T-helper 17 cell (primary cell): Measurements from ENCODE around the gene GRID2. TPM values are rescaled to one million over a fixed set of nuclear protein-coding genes. Genes with fewer than 3 reads are reported as not detected.

Source experiments
- ATAC-seq: fragments of 150-1000 bp; cut with Tn5 transposase; 2 replicates; pipeline ENCODE4 v1.10.0; 2021; ENCODE audit warnings: mild to moderate bottlenecking, moderate library complexity
- DNase-seq, 3 donors: peaks; one replicate each; pipeline versions ENCODE4 v3.0.0 to v3.0.0-alpha.2; 2020 to 2021
- H3K9me3 ChIP-seq: one replicate; pipeline ENCODE4 v1.7.0; 2013; ENCODE audit warnings: low read length, mild to moderate bottlenecking; ENCODE audit not compliant: control insufficient read depth, poor library complexity, severe bottlenecking
- H3K27ac Mint-ChIP-seq: one replicate; pipeline ENCODE4 v1.8.0; 2022; ENCODE audit warnings: mild to moderate bottlenecking, moderate library complexity, mixed read lengths
- H3K27me3 Mint-ChIP-seq: one replicate; pipeline ENCODE4 v1.8.0; 2022; ENCODE audit warnings: mixed read lengths
- H3K36me3 Mint-ChIP-seq: one replicate; pipeline ENCODE4 v1.8.0; 2022; ENCODE audit warnings: low read depth, mixed read lengths
- H3K4me1 Mint-ChIP-seq: one replicate; pipeline ENCODE4 v1.8.0; 2022; ENCODE audit warnings: mild to moderate bottlenecking, mixed read lengths
- H3K4me3 Mint-ChIP-seq: one replicate; pipeline ENCODE4 v1.8.0; 2022; ENCODE audit warnings: mild to moderate bottlenecking, moderate library complexity, mixed read lengths
- total RNA-seq, 4 donors: library from RNA in 2 of 4; stranded (reverse) in 2 of 4; gene quantifications; one replicate each; pipeline ENCODE4 v1.2.3 and lab custom pipeline; 2022 to 2026

The GRID2 gene
- total RNA-seq, 2 donors from 2014 or later: not detected

GRCh38 chr4:93461541-93461940 lies 1157.8 kb downstream of the GRID2 start:
- ATAC-seq: no peak
- Mint-ChIP-seq H3K27me3 (no peaks in the 10 kb centered on the region), H3K4me1 (no peaks in the 10 kb centered on the region)

GRCh38 chr4:93466446-93466845 lies 1162.7 kb downstream of the GRID2 start:
- Mint-ChIP-seq H3K27me3 (no peaks in the 10 kb centered on the region), H3K27ac (no peak overlapping the region), H3K4me1 (no peaks in the 10 kb centered on the region), H3K36me3 (no peaks in the 10 kb centered on the region), H3K4me3 (no peak overlapping the region)
- no peak for DNase-seq
- H3K9me3 ChIP-seq: no peaks in the 10 kb centered on the region
- no peak for ATAC-seq

More at GRCh38 chr4:93461541-93461940, 1157.8 kb downstream of the GRID2 start:
- H3K9me3 ChIP-seq: no peaks in the 10 kb centered on the region
- no peaks in the 10 kb centered on the region for H3K36me3 Mint-ChIP-seq
- no peak for DNase-seq
- no peak overlapping the region for H3K4me3 Mint-ChIP-seq
- H3K27ac Mint-ChIP-seq: no peak overlapping the region

- Mint-ChIP-seq H3K27me3 (no peaks in the 10 kb centered on the region), H3K27ac (no peak overlapping the region), H3K4me3 (no peak overlapping the region), H3K4me1 (no peaks in the 10 kb centered on the region), H3K36me3 (no peaks in the 10 kb centered on the region)
- ATAC-seq: no peak
- no peak for DNase-seq
- H3K9me3 ChIP-seq: no peaks in the 10 kb centered on the region
These were observed 1163.9 kb downstream of the GRID2 start for GRCh38 chr4:93467484-93468155.

- no peak overlapping the region for H3K27ac Mint-ChIP-seq
- H3K27me3 Mint-ChIP-seq: no peaks in the 10 kb centered on the region
- no peaks in the 10 kb centered on the region for H3K9me3 ChIP-seq
- no peak for ATAC-seq
- no peak overlapping the region for H3K4me3 Mint-ChIP-seq
- H3K4me1 Mint-ChIP-seq: no peaks in the 10 kb centered on the region
- no peaks in the 10 kb centered on the region for H3K36me3 Mint-ChIP-seq
- DNase-seq: no peak
These were observed 1165.8 kb downstream of the GRID2 start for GRCh38 chr4:93469560-93469959.

- H3K36me3 Mint-ChIP-seq: no peaks in the 10 kb centered on the region
- no peak overlapping the region for H3K27ac Mint-ChIP-seq
- H3K27me3 Mint-ChIP-seq: no peaks in the 10 kb centered on the region
- ATAC-seq: no peak
- no peaks in the 10 kb centered on the region for H3K9me3 ChIP-seq
- no peaks in the 10 kb centered on the region for H3K4me1 Mint-ChIP-seq
- H3K4me3 Mint-ChIP-seq: no peak overlapping the region
- DNase-seq: no peak
These were observed 1172.0 kb downstream of the GRID2 start for GRCh38 chr4:93475730-93476129.

GRCh38 chr4:93478805-93479204 lies 1175.0 kb downstream of the GRID2 start:
- H3K4me1 Mint-ChIP-seq: no peaks in the 10 kb centered on the region
- no peaks in the 10 kb centered on the region for H3K36me3 Mint-ChIP-seq

GRCh38 chr4:93480452-93480851 lies 1176.7 kb downstream of the GRID2 start:
- Mint-ChIP-seq H3K4me3 (no peak overlapping the region), H3K36me3 (no peaks in the 10 kb centered on the region), H3K4me1 (no peaks in the 10 kb centered on the region), H3K27me3 (no peaks in the 10 kb centered on the region), H3K27ac (no peak overlapping the region)
- no peak for ATAC-seq
- no peak for DNase-seq
- no peaks in the 10 kb centered on the region for H3K9me3 ChIP-seq

More at GRCh38 chr4:93478805-93479204, 1175.0 kb downstream of the GRID2 start:
- Mint-ChIP-seq H3K4me3 (no peak overlapping the region), H3K27me3 (no peaks in the 10 kb centered on the region), H3K27ac (no peak overlapping the region)
- no peaks in the 10 kb centered on the region for H3K9me3 ChIP-seq
- DNase-seq (no peak), ATAC-seq (no peak)

GRCh38 chr4:93495346-93495745 lies 1191.6 kb downstream of the GRID2 start:
- Mint-ChIP-seq H3K27ac (no peak overlapping the region), H3K27me3 (no peaks in the 10 kb centered on the region), H3K4me3 (no peak overlapping the region), H3K4me1 (no peaks in the 10 kb centered on the region), H3K36me3 (no peaks in the 10 kb centered on the region)
- ATAC-seq (no peak), DNase-seq (no peak)
- H3K9me3 ChIP-seq: no peaks in the 10 kb centered on the region

GRCh38 chr4:93501244-93501643 lies 1197.5 kb downstream of the GRID2 start:
- no peak for ATAC-seq
- DNase-seq: no peak
- H3K27ac Mint-ChIP-seq: no peak overlapping the region
- no peaks in the 10 kb centered on the region for H3K27me3 Mint-ChIP-seq
- no peak overlapping the region for H3K4me3 Mint-ChIP-seq
- no peaks in the 10 kb centered on the region for H3K4me1 Mint-ChIP-seq
- no peaks in the 10 kb centered on the region for H3K9me3 ChIP-seq
- H3K36me3 Mint-ChIP-seq: no peaks in the 10 kb centered on the region

GRCh38 chr4:93501946-93502345 lies 1198.2 kb downstream of the GRID2 start:
- no peaks in the 10 kb centered on the region for H3K27me3 Mint-ChIP-seq
- H3K4me3 Mint-ChIP-seq: no peak overlapping the region
- ATAC-seq: no peak
- DNase-seq: no peak
- no peaks in the 10 kb centered on the region for H3K36me3 Mint-ChIP-seq
- no peaks in the 10 kb centered on the region for H3K9me3 ChIP-seq
- no peaks in the 10 kb centered on the region for H3K4me1 Mint-ChIP-seq
- H3K27ac Mint-ChIP-seq: no peak overlapping the region

- DNase-seq (no peak), ATAC-seq (no peak)
- no peak overlapping the region for H3K4me3 Mint-ChIP-seq
- H3K4me1 Mint-ChIP-seq: no peaks in the 10 kb centered on the region
- H3K27me3 Mint-ChIP-seq: no peaks in the 10 kb centered on the region
- H3K36me3 Mint-ChIP-seq: no peaks in the 10 kb centered on the region
- H3K9me3 ChIP-seq: no peaks in the 10 kb centered on the region
- no peak overlapping the region for H3K27ac Mint-ChIP-seq
These were observed 1199.2 kb downstream of the GRID2 start for GRCh38 chr4:93502991-93503390.

- no peaks in the 10 kb centered on the region for H3K4me1 Mint-ChIP-seq
- H3K36me3 Mint-ChIP-seq: no peaks in the 10 kb centered on the region
- no peak for ATAC-seq
- H3K4me3 Mint-ChIP-seq: no peak overlapping the region
- no peak for DNase-seq
- no peaks in the 10 kb centered on the region for H3K9me3 ChIP-seq
- H3K27me3 Mint-ChIP-seq: no peaks in the 10 kb centered on the region
- H3K27ac Mint-ChIP-seq: no peak overlapping the region
These were observed 1210.1 kb downstream of the GRID2 start for GRCh38 chr4:93513851-93514250.

GRCh38 chr4:93515208-93515607 lies 1211.4 kb downstream of the GRID2 start:
- ATAC-seq (no peak), DNase-seq (no peak)
- Mint-ChIP-seq H3K4me3 (no peak overlapping the region), H3K4me1 (no peaks in the 10 kb centered on the region), H3K36me3 (no peaks in the 10 kb centered on the region), H3K27ac (no peak overlapping the region), H3K27me3 (no peaks in the 10 kb centered on the region)
- no peaks in the 10 kb centered on the region for H3K9me3 ChIP-seq

GRCh38 chr4:93529692-93530372 lies 1226.1 kb downstream of the GRID2 start:
- no peaks in the 10 kb centered on the region for H3K36me3 Mint-ChIP-seq
- H3K9me3 ChIP-seq: no peaks in the 10 kb centered on the region
- H3K27me3 Mint-ChIP-seq: no peaks in the 10 kb centered on the region
- H3K4me3 Mint-ChIP-seq: no peak overlapping the region
- DNase-seq (no peak), ATAC-seq (no peak)
- no peak overlapping the region for H3K27ac Mint-ChIP-seq
- H3K4me1 Mint-ChIP-seq: no peaks in the 10 kb centered on the region
